NCI-H1048 (cell line): ENCODE results near the gene PRDX1.

Experiments
- DNase-seq: peaks from one replicate; lab custom pipeline; 2025; lab: John Stamatoyannopoulos, UW

PRDX1 gene

GRCh38 chr1:45521413-45522323 is at the start of gene PRDX1:
Gene PRDX1 (minus strand): TSS chr1:45521884. CDS start chr1:45519043, 2,841 bp downstream.
- peak; percentile 89 for DNase-seq

- no peak for DNase-seq
Observed at GRCh38 chr1:45570631-45571030, 48.9 kb upstream of the PRDX1 start.

GRCh38 chr1:45569962-45570581 is 48.4 kb upstream of the PRDX1 start:
- no peak for DNase-seq

- no peak for DNase-seq
Observed at GRCh38 chr1:45569571-45569961, 47.9 kb upstream of the PRDX1 start.

- no peak for DNase-seq
Observed at GRCh38 chr1:45568421-45568820, 46.7 kb upstream of the PRDX1 start.

GRCh38 chr1:45567911-45568310 is 46.2 kb upstream of the PRDX1 start:
- DNase-seq: no peak

GRCh38 chr1:45566722-45567121 is 45.0 kb upstream of the PRDX1 start:
- no peak for DNase-seq

GRCh38 chr1:45563843-45564242 is 42.2 kb upstream of the PRDX1 start:
- no peak for DNase-seq

- no peak for DNase-seq
Observed at GRCh38 chr1:45557422-45557944, 35.8 kb upstream of the PRDX1 start.

- no peak for DNase-seq
Observed at GRCh38 chr1:45554198-45554597, 32.5 kb upstream of the PRDX1 start.

- DNase-seq: no peak
Observed at GRCh38 chr1:45552331-45552730, 30.6 kb upstream of the PRDX1 start.

- no peak for DNase-seq
Observed at GRCh38 chr1:45551684-45552083, 30.0 kb upstream of the PRDX1 start.

GRCh38 chr1:45550401-45551351 is 29.0 kb upstream of the PRDX1 start, which contains the start of gene AKR1A1:
Gene AKR1A1 (plus strand): TSS chr1:45550826. CDS start chr1:45561795, 10,969 bp downstream.
- peak; percentile 64 for DNase-seq

- DNase-seq: no peak
Observed at GRCh38 chr1:45545553-45546310, 24.0 kb upstream of the PRDX1 start.

- DNase-seq: no peak
Observed at GRCh38 chr1:45545019-45545493, 23.4 kb upstream of the PRDX1 start.

GRCh38 chr1:45544530-45544929 is 22.8 kb upstream of the PRDX1 start:
- no peak for DNase-seq

GRCh38 chr1:45543581-45544417 is 22.1 kb upstream of the PRDX1 start:
- DNase-seq: no peak

GRCh38 chr1:45542591-45542990 is 20.9 kb upstream of the PRDX1 start:
- no peak for DNase-seq

GRCh38 chr1:45541193-45541592 is 19.5 kb upstream of the PRDX1 start:
- DNase-seq: no peak

- no peak for DNase-seq
Observed at GRCh38 chr1:45536886-45537285, 15.2 kb upstream of the PRDX1 start.
